Colonic mucosa (tissue), 4 donors: ENCODE results near the gene FRG2C. TPM values are rescaled to one million over a fixed set of nuclear protein-coding genes. Genes with fewer than 3 reads are reported as not detected.
A peak's percentile ranks its signal among the peaks of the same experiment; 100 is the strongest.
"Not testable (repeated sequence)": the region's sequence is repeated elsewhere in the genome, so short reads cannot be mapped to it uniquely, and the experiment has no call there.

Experiments
- DNase-seq: peaks from one replicate; pipeline ENCODE4 v3.0.0-alpha.2; 2020
- H3K27ac ChIP-seq: fragments of 200-600 bp; one replicate; pipeline ENCODE4 v1.8.0; 2021
- H3K27me3 ChIP-seq: fragments of 200-600 bp; one replicate; pipeline ENCODE4 v1.8.0; 2021
- H3K36me3 ChIP-seq: fragments of 200-600 bp; one replicate; pipeline ENCODE4 v1.8.0; 2021
- H3K4me1 ChIP-seq: fragments of 200-600 bp; one replicate; pipeline ENCODE4 v1.8.0; 2021; ENCODE audit warnings: mild to moderate bottlenecking
- H3K4me3 ChIP-seq: fragments of 200-600 bp; one replicate; pipeline ENCODE4 v1.8.0; 2021
- H3K9ac ChIP-seq, 2 donors: one replicate each; pipeline ENCODE4 v1.7.0; 2013; ENCODE audit warnings: control low read depth in 2 of 2, low read depth in 2 of 2, low read length in 2 of 2
- H3K9me3 ChIP-seq: fragments of 200-600 bp; one replicate; pipeline ENCODE4 v1.8.0; 2021
- intact Hi-C: fragments of 100-400 bp; cut with DNase I; formaldehyde crosslinking; loops from one replicate; pipeline ENCODE4 v1.14.1; 2022
- total RNA-seq, 2 donors: library from RNA; stranded (reverse); fragmentation: NEBNext Ultra II Directional in 1 of 2; extraction: Animal tissue kit (Norgen Biotek cat#: 25700) in 1 of 2; gene quantifications; one replicate each; pipeline ENCODE4 v1.2.1, GENCODE V29; 2021
- TF ChIP-seq, protein P1 (sequence below): fragments of 200-600 bp; IDR thresholded peaks from one replicate; pipeline ENCODE4 v1.8.0; 2022; ENCODE audit warnings: antibody characterized with exemption, mild to moderate bottlenecking
- donor health status: healthy.
- donor health status: DM: no; HTN: no; CAD: no.
- donor health status: DM: no; HTN: no; CAD: no.

FRG2C gene
- total RNA-seq, 2 donors from 2014 or later: not detected

DNA sequence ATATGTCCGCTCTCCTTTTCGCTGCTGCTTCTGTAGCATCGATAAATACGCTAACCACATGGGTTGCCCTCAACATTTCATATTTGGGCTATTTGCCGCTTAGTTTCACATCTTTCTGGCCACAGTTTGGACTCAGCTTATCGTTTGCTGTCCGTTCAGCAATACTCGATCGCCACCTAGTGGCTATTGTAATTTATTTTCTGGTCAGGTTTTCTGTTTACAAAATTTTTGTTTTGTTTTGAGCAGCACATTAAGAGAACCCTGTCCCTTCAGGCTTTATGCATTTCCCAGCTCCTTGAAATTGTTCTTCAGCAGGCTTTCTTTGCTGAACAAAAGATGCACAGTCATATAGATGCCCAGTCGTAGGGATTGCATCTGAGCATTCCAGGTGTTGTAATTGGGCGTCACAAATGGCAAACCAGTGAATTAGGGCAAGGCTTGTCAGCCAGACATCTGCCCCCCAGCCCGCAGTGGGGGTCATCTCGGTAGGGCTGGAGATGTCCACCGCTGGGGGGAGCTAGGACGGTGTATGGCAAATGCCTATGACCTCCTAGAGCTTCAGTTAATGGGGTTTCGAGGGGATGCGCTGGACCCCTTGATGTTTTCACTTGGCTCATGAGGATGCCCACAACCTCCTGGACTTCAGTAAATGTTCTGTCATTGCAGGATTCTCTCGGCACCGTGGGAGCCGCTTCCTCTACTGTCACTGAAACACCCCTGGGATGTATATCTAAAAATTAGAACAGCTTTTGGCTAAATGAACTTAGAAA, 20.9 kb upstream of the FRG2C start:
- H3K36me3 ChIP-seq, H3K4me3 ChIP-seq, H3K27ac ChIP-seq, H3K27me3 ChIP-seq, H3K4me1 ChIP-seq, intact Hi-C loops, H3K9ac ChIP-seq, H3K9me3 ChIP-seq: not testable (repeated sequence)
- peak; percentile 27 for DNase-seq
- TF ChIP-seq, protein P1, sequence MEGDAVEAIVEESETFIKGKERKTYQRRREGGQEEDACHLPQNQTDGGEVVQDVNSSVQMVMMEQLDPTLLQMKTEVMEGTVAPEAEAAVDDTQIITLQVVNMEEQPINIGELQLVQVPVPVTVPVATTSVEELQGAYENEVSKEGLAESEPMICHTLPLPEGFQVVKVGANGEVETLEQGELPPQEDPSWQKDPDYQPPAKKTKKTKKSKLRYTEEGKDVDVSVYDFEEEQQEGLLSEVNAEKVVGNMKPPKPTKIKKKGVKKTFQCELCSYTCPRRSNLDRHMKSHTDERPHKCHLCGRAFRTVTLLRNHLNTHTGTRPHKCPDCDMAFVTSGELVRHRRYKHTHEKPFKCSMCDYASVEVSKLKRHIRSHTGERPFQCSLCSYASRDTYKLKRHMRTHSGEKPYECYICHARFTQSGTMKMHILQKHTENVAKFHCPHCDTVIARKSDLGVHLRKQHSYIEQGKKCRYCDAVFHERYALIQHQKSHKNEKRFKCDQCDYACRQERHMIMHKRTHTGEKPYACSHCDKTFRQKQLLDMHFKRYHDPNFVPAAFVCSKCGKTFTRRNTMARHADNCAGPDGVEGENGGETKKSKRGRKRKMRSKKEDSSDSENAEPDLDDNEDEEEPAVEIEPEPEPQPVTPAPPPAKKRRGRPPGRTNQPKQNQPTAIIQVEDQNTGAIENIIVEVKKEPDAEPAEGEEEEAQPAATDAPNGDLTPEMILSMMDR: peak; percentile 36

DNA sequence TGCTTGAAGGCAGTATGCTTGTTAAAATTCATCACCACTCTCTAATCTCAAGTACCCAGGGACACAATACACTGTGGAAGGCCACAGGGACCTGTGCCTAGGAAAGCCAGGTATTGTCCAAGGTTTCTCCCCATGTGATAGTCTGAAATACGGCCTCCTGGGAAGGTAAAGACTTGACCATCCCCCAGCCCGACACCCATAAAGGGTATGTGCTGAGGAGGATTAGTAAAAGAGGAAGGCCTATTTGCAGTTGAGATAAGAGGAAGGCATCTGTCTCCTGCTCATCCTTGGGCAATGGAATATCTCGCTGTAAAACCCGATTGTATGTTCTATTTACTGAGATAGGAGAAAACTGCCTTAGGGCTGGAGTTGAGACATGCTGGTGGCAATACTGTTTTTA, 18.6 kb upstream of the FRG2C start:
- H3K27me3 ChIP-seq, H3K9ac ChIP-seq, H3K27ac ChIP-seq, H3K9me3 ChIP-seq, H3K36me3 ChIP-seq, DNase-seq, H3K4me1 ChIP-seq, H3K4me3 ChIP-seq, intact Hi-C loops: not testable (repeated sequence)

DNA sequence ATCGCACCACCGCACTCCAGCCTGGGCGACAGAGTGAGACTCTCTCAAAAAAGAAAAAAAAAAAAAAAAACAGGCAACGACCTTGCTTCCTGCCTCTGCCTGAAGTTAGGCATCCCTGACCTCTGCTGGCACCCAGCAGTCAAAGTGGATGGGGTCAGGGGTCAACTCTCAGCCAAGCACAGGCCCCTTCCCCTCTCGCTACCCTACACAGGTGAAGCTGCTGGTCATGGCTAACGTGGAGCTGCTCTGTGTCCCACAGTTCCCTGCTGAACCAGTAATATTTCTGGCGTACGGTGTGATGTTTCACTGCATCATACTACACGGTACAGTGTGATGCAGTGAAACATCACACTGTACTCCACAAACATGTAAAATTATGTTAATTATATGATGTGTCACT, 13.9 kb upstream of the FRG2C start:
- intact Hi-C loops: no loop called here
- no peak overlapping the region for H3K4me3 ChIP-seq
- H3K9me3 ChIP-seq: no peaks in the 10 kb centered on the region
- no peak overlapping the region for H3K27ac ChIP-seq
- no peaks in the 10 kb centered on the region for H3K4me1 ChIP-seq
- H3K9ac ChIP-seq: no peak overlapping the region
- TF ChIP-seq, protein P1: no peak
- no peaks in the 10 kb centered on the region for H3K27me3 ChIP-seq
- no peak for DNase-seq
- no peaks in the 10 kb centered on the region for H3K36me3 ChIP-seq

DNA sequence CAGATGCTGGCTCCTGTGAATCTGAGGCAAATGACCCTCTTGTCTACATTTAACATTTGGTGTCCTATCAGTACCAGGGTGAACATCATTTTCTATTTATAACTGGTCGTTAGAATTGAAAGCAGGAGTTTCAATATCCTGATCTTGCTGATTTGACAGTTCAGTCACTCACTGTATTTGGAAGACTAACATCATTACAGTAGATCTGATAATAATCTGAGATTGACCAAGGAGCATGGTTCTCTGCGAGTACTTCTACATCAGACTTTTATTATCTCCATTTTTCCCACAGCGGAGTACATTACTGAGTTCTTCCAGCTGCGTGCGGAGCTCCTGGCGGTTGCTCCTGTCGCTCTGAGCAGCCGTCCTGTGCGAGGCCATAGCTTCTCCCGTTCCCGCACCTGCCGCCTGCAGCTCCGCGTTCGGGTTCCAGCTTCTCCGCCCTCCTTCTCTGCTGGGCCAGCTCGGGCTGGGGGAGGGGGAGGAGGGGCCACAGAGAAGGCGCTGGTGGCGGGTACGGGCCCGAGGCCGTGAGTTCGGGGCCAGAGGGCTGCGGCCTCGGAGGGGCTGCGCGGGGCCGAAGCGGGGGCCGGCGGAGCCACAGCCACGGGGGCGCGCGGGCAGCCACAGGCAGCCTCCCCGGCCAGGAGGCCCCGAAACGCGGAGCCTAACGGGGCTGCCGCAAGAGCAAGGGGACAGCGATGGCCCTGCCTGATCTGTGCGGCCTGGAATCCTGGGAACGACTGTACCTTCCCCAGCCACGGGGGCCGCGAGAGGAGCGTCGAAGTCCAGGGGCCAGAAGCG, 8.8 kb upstream of the FRG2C start:
- H3K27ac ChIP-seq, H3K9me3 ChIP-seq, H3K36me3 ChIP-seq, H3K27me3 ChIP-seq, H3K9ac ChIP-seq, intact Hi-C loops, DNase-seq, H3K4me3 ChIP-seq, H3K4me1 ChIP-seq: not testable (repeated sequence)

DNA sequence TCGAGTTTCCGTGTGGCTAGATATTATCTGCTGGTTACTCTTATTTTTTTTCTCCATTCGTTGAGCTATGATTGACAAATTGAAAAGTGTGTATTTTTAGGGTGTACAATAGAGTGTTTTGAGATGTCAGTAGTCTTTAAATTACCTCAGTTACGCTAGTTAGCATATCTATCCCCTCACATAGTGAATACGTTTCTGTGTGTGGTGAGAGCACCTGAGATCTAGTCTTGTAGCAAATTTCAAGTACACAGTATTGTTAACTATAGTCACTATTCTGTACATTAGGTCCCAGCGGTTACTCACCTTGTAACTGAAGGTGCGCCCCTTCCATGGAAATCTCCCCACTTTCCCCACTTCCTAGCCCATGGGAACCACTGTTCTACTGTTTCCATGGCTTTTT, 8.2 kb upstream of the FRG2C start:
- DNase-seq, H3K36me3 ChIP-seq, H3K27ac ChIP-seq, H3K9ac ChIP-seq, H3K27me3 ChIP-seq, intact Hi-C loops, H3K4me3 ChIP-seq, H3K4me1 ChIP-seq, H3K9me3 ChIP-seq: not testable (repeated sequence)

DNA sequence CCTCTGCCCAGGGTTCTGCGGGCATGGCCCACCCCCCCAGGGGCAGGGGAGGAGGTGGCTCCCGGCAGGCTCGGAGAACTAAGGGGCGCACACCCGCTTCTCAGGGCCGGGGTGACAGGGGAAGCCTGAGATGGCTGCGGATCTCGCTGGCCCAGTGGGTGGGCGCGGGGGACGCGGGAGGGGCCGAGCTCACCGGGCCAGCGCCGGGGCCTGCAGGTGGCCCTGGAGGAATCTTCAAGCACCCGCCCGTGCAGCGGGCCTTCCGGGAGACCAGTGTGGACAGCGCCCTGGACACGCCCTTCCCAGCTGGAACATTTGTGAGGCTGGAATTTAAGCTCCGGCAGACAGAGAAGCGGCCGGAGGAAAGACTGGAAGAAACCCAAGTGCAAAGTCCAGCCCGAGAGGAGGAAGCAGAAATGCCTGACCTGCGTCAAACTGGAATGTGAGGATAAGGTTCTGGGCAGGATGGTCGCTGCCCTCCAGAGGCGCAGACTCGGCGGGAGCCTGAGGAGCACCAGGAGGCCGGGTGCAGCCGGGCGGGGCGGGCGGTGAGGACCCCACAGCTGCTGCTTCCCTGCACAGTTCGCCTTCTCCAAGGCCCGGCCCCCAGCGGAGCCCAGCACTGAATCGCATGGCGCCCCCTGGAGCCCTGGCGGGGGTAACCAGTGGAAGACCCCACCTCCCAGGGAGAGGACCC, 5.6 kb upstream of the FRG2C start:
- peak; percentile 81 for DNase-seq
- H3K9me3 ChIP-seq, H3K36me3 ChIP-seq, H3K27me3 ChIP-seq, H3K4me1 ChIP-seq, intact Hi-C loops: not testable (repeated sequence)
- peak overlapping the region; percentile 74 for H3K27ac ChIP-seq
- H3K9ac ChIP-seq: peak overlapping the region in 1 of 2 donors; percentile 24
- TF ChIP-seq, protein P1: peak; percentile 46
- H3K4me3 ChIP-seq: peak overlapping the region; percentile 44

DNA sequence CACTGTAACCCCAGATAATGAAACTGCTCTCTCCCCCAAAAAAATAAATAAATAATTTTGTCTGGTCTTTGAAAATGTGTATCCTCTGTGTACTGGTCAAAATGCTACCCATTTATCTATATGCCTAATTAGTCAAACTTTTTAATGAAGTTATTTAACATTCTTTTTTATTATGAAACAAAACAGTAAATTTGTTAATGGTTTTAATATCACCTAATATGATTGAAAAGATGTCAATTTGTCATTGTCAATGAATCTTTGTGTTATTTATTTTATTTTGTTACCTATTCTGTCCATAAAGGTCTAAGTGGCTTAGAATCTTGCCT, 5.1 kb upstream of the FRG2C start:
- H3K36me3 ChIP-seq, H3K4me1 ChIP-seq, H3K9me3 ChIP-seq, DNase-seq, H3K27me3 ChIP-seq, intact Hi-C loops, H3K9ac ChIP-seq: not testable (repeated sequence)
- peak overlapping the region; percentile 74 for H3K27ac ChIP-seq
- H3K4me3 ChIP-seq: peak overlapping the region; percentile 44

DNA sequence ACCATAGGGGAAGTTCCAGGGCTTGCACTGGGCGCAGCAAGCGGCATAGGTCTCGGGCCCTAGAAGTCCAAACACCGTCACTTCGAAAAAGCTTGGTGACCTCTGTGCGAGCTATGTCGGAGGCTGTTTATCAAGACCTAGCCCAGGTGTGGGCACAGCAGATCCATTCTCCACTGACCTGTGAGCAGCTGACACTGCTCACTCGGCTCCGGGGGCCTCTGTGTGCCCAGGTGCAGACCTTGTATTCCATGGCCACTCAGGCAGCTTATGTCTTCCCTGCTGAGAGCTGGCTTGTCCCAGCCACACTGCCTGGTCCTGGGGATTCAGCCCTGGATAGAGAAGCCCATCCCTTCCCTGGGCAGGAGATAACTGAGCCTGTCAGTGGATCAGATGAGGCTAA, 1.5 kb downstream of the FRG2C start:
- H3K4me1 ChIP-seq, H3K9ac ChIP-seq, intact Hi-C loops, H3K36me3 ChIP-seq, H3K9me3 ChIP-seq, H3K27ac ChIP-seq, H3K4me3 ChIP-seq, DNase-seq: not testable (repeated sequence)
- peaks cover 15% of the 10 kb centered on the region for H3K27me3 ChIP-seq

DNA sequence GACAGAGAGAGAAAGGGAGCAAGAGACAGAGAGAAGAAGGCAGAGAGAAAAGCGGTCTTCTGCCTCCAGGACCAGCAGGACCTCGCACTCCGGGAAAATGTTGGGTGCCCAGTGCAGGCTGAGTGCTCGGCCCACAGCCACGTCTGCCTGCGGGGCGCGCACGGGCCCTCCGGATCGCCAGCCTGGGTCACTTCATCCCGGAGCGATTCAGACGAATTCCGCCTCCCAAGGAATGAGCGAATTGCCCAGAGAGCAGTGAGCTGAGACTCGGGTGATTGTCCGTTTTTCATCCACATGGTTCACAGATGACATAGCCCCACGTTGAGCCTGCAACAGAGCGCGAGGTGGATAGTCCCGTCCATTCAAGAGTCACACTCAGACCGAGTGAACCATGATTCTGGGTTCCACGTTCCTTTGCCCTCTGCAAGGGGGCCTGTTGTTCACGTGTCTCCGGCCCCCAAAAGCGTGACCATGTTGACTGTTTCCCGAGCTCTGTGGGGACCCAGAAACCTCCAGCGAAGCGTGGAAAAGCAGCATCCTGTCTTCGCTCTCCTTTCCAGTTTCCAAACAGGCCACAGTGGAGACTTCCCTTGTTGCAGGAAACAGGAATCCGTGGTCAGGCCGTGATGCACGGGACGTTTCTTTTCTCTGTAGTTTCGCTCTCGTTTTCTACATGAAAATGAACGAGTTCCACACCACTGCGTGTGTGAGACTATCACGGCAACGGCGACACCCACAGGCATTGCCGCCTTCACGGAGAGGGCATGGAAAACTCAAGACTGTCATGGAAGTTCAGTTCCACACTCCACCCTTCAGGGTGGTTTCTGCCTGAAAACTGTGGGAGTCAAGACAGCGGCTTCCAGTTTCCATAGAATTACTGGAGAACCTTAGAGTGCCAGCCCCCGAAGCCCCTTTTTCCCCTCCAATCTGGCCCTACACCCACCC, 3.9 kb downstream of the FRG2C start:
- DNase-seq, H3K4me1 ChIP-seq, H3K27ac ChIP-seq, intact Hi-C loops, H3K9ac ChIP-seq, H3K9me3 ChIP-seq, H3K4me3 ChIP-seq, H3K36me3 ChIP-seq: not testable (repeated sequence)
- peaks cover 23% of the 10 kb centered on the region for H3K27me3 ChIP-seq
